Measurements from ENCODE around the gene C1QTNF12. TPM values are rescaled to one million over a fixed set of nuclear protein-coding genes. Genes with fewer than 3 reads are reported as not detected.

C1QTNF12 gene
- total RNA-seq, 1 donor from 2014 or later, result not detected

- intact Hi-C loops (cut with DNase I), result no loop called here
- TF ChIP-seq CTCF (IDR thresholded peaks at IDR 0.05), result no peak
- peaks cover 18 to 28% of the 10 kb centered on the region in 2 donors for H3K4me1 ChIP-seq
- no peak overlapping the region for H3K4me3 ChIP-seq
- H3K27ac ChIP-seq, result no peak overlapping the region
- peaks cover 23 to 49% of the 10 kb centered on the region in 2 donors for H3K36me3 ChIP-seq
- DNase-seq (ENCODE audit: low spot score in 2 of 2), result no peak
- no peaks in the 10 kb centered on the region for H3K9me3 ChIP-seq
- no peaks in the 10 kb centered on the region for H3K27me3 ChIP-seq
These were observed 21.2 kb upstream of the C1QTNF12 start for GRCh38 chr1:1267488-1268283.

GRCh38 chr1:1264868-1265272 is 18.3 kb upstream of the C1QTNF12 start:
- H3K9me3 ChIP-seq, result no peaks in the 10 kb centered on the region
- peaks cover 0 to under 1% of the 10 kb centered on the region in 2 donors for H3K4me1 ChIP-seq
- H3K4me3 ChIP-seq, result no peak overlapping the region
- no peak for TF ChIP-seq CTCF (IDR thresholded peaks at IDR 0.05)
- H3K27me3 ChIP-seq, result no peaks in the 10 kb centered on the region
- intact Hi-C loops (cut with DNase I), result no loop called here
- H3K36me3 ChIP-seq, result peaks cover 46 to 78% of the 10 kb centered on the region in 2 donors
- no peak overlapping the region for H3K27ac ChIP-seq
- no peak for DNase-seq (ENCODE audit: low spot score in 2 of 2)

GRCh38 chr1:1264026-1264425 is 17.5 kb upstream of the C1QTNF12 start:
- intact Hi-C loops (cut with DNase I), result no loop called here
- TF ChIP-seq CTCF (IDR thresholded peaks at IDR 0.05), result no peak

GRCh38 chr1:1262758-1263157 is 16.2 kb upstream of the C1QTNF12 start:
- no peaks in the 10 kb centered on the region for H3K4me1 ChIP-seq
- no peak for DNase-seq (ENCODE audit: low spot score in 2 of 2)
- TF ChIP-seq CTCF (IDR thresholded peaks at IDR 0.05), result no peak
- no peaks in the 10 kb centered on the region for H3K27me3 ChIP-seq
- intact Hi-C loops (cut with DNase I), result no loop called here
- no peak overlapping the region for H3K4me3 ChIP-seq
- peaks cover 57 to 92% of the 10 kb centered on the region in 2 donors for H3K36me3 ChIP-seq
- H3K9me3 ChIP-seq, result no peaks in the 10 kb centered on the region
- H3K27ac ChIP-seq, result no peak overlapping the region

More at GRCh38 chr1:1264026-1264425, 17.5 kb upstream of the C1QTNF12 start:
- Histone ChIP-seq H3K27me3 (no peaks in the 10 kb centered on the region), H3K4me3 (no peak overlapping the region), H3K36me3 (peaks cover 53 to 86% of the 10 kb centered on the region in 2 donors), H3K9me3 (no peaks in the 10 kb centered on the region), H3K27ac (no peak overlapping the region), H3K4me1 (no peaks in the 10 kb centered on the region)
- DNase-seq (ENCODE audit: low spot score in 2 of 2), result no peak

- DNase-seq (ENCODE audit: low spot score in 2 of 2), result no peak
- Histone ChIP-seq H3K36me3 (peaks cover 54 to 91% of the 10 kb centered on the region in 2 donors), H3K27ac (no peak overlapping the region), H3K4me3 (no peak overlapping the region), H3K9me3 (no peaks in the 10 kb centered on the region), H3K4me1 (no peaks in the 10 kb centered on the region), H3K27me3 (no peaks in the 10 kb centered on the region)
- intact Hi-C loops (cut with DNase I), result no loop called here
- no peak for TF ChIP-seq CTCF (IDR thresholded peaks at IDR 0.05)
These were observed 15.5 kb upstream of the C1QTNF12 start for GRCh38 chr1:1262071-1262470.

Data from ascending aorta (tissue), 2 donors.